GM12865 (cell line): ENCODE data around the gene CEBPA.

Experiments used
- DNase-seq: peaks from one replicate; pipeline ENCODE4 v3.0.0; 2010; ENCODE audit warnings: low read depth
- H3K4me3 ChIP-seq: 2 replicates; pipeline ENCODE4 v1.5.1; 2011; ENCODE audit warnings: mild to moderate bottlenecking, low read depth, low read length, control low read depth
- TF ChIP-seq, protein P1 (sequence below): IDR thresholded peaks from 2 replicates; pipeline ENCODE4 v1.5.1; 2011; ENCODE audit warnings: low read length, control low read depth, low read depth, inconsistent platforms; ENCODE audit not compliant: insufficient read depth; ENCODE audit errors: missing control alignments

Gene CEBPA

DNA sequence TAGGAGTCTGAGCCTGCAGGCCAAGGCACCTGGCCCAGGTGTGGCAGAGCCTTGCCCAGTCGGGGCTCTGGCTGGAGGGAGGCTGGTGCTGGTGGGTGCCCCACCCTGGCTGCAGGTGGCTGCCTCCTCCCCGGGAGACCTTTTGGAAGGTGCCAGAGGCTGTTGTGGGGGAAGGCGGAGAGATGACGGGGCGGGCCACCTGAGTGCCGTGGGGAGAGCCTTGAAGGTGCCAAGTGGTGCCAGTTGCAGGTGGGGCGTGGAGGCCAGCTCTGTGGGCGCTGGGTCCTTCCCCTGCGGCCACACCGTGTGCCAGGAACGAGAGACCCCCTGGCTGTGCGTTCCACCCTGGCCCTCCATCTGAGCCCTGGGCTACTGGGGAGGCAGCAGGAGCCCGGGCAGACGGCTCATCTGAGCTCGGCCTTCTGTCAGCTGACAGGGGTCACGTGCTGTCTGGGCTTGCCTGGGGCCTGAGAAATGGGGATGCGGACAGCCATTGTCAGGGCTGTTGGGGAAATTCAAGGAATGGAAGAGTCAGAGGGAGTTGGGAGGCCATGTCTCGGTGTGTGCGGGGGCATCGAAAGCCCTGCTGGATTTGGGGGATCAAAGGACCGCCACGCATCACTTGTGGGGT is 20.9 kb downstream of the CEBPA start:
- no peak overlapping the region for H3K4me3 ChIP-seq
- TF ChIP-seq, protein P1, sequence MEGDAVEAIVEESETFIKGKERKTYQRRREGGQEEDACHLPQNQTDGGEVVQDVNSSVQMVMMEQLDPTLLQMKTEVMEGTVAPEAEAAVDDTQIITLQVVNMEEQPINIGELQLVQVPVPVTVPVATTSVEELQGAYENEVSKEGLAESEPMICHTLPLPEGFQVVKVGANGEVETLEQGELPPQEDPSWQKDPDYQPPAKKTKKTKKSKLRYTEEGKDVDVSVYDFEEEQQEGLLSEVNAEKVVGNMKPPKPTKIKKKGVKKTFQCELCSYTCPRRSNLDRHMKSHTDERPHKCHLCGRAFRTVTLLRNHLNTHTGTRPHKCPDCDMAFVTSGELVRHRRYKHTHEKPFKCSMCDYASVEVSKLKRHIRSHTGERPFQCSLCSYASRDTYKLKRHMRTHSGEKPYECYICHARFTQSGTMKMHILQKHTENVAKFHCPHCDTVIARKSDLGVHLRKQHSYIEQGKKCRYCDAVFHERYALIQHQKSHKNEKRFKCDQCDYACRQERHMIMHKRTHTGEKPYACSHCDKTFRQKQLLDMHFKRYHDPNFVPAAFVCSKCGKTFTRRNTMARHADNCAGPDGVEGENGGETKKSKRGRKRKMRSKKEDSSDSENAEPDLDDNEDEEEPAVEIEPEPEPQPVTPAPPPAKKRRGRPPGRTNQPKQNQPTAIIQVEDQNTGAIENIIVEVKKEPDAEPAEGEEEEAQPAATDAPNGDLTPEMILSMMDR, result no peak
- DNase-seq, result no peak

DNA sequence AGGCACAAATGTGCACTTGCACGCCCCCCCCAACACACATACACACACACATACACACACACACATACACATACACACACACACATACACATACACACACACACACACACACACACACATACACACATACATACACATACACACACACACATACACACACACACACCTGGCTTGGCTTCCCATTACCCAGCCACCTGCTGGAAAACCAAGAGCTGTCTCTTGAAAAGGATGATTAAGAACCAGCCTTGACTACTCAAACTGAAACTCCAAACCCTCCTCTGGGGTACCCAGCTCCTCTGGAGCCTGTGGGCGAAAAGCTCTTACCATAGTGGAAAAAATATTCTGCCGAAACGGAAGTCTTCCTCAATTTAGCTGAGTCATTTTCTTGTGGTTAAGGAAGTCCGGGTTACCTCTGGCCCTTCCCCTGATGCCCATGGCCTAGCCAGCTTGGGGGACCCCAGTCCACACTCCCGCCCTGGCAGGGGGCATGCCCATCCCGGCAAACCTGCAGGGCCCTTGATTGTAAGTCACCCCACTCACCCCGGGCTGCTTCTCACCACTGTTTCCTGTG is 21.9 kb downstream of the CEBPA start:
- H3K4me3 ChIP-seq, result no peak overlapping the region
- peak; percentile 90 for DNase-seq
- TF ChIP-seq, protein P1, result no peak

DNA sequence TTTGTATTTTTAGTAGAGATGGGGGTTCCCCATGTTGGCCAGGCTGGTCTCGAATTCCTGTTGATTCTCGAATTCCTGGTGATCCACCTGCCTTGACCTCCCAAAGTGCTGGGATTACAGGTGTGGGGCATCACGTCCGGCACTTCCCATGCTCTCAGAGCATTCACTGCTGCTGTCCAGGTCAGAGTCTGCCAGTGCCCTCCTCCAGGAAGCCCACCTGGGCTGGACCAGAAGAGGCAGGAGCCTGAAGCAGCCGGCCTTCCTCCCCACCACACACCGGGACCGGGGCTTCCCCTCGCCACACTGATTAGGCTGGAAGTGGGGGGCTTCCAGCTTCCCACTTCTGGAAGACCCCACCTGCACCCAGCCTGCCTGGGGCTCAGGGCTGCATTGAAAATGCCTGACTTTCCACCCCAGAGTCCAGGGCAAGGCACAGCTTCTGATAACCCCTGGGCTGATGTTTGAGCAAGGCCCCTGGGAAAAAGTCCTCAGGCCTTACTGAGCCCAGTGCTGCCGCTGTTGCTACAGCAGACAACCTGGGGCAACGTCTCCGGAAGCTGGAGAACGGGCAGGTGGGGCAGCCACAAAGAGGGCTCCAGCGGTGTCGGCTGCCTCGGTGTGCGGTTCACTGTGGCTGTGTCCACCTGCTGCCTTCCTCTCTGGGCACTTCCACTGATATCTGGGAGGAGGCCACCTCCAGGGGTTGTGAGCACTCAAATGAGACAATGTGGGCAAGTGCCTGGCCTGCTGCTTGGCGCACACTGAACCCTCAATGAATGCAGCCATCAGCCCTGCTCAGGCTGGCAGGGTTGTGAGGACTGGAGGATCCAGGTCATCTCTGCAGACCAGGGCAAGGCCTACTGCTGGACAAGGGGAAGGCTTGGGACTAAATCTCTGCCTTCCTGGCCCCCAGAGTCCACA is 22.6 kb downstream of the CEBPA start:
- DNase-seq, result peak; percentile 60
- TF ChIP-seq, protein P1, result no peak
- H3K4me3 ChIP-seq, result no peak overlapping the region

DNA sequence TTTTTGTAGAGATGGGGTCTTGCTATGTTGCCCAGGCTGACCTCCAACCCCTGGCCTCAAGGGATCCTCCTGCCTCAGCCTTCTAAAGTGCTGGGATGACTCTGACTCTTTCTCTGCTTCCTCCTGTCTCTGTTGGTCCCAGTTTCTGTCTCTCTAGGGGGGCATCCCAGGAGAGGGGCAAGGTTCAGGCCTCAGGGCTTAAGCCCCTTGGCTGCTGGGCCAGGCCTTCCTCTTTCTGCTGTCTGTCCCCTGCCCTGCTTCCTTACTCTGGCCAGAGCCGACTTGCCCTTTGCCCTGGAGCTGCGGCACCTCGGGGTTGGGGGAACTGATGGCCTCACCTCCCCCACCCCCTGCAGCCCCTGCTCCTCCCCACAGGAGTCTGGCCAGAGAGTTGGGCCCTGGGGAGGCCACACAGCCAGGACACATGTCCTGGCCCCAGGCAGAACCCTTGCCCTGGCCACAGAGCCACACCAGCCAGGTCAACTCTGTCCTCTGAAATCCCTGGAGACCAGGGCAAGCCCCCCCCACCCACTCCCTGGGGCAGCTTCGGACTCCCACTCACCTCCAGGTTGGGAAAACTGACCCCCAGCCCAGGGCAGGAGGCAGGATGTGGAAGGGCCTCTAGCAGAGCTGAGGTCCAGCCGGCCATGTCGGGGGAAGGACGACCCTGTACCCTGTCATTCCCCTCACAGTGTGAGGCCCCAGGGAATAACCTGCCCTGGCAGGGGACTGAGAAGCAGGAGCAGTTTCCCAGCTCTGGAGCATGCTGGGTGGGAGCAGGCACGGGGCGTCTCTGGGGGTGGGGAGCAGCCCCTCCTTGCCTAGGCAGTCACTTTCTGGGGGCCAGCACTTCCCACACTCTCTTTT is 23.7 kb downstream of the CEBPA start:
- TF ChIP-seq, protein P1, result no peak
- no peak overlapping the region for H3K4me3 ChIP-seq
- DNase-seq, result no peak

DNA sequence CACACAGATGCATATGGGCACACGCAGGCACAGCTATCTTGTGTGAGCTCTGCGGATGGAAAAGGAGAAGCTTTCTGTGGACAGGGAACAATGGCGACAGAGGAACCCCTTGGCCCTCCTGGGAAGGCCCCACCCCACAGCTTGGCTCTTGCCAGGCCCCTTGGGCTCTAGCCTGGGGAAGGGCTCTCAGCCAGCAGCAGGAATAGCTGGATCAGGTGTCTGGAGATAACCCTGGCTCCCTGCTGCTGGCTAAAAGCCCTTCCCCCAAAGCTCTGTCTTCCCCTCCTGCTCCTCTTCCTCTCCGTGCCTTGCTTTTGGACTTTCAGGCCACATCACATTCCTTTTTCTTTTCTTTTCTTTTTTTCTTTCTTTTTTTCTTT is 24.3 kb downstream of the CEBPA start:
- H3K4me3 ChIP-seq, result no peak overlapping the region
- TF ChIP-seq, protein P1, result no peak
- DNase-seq, result no peak

DNA sequence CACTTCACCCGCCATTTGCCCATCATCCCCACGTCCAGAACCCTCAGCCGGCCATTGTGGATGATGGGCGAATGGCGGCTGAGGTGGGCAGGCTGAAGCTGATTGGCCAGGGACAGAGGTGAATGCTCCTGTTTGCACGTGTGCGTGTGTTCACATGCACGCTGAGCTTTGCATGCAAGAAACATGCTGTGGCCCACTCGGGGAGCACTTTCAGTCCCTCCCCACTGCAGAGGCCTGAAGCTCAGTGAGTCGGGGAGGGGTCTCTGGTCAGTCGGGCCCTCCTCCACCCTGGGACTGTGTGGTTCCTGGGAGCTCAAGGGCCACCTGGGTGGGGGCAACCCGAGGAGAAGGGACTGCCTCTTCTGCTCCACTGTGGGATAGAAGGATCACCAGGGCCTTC is 24.9 kb downstream of the CEBPA start:
- TF ChIP-seq, protein P1, result no peak
- no peak overlapping the region for H3K4me3 ChIP-seq
- no peak for DNase-seq
